Loucy (cell line): Measurements from ENCODE around the gene FAM240A.

Source experiments
- H2AFZ ChIP-seq: fragments of 200-600 bp; sonication (generic); 2 replicates; pipeline ENCODE4 v1.6.0; 2016; ENCODE audit warnings: antibody characterized with exemption, mild to moderate bottlenecking, low read length, moderate library complexity
- H3F3A ChIP-seq: fragments of 200-600 bp; 2 replicates; pipeline ENCODE4 v1.6.0; 2016; ENCODE audit warnings: antibody characterized with exemption, low read depth, mild to moderate bottlenecking
- H3K27me3 ChIP-seq: fragments of 200-600 bp; sonication (generic); 2 replicates; pipeline ENCODE4 v1.6.1; 2014; ENCODE audit warnings: low read length, mild to moderate bottlenecking; ENCODE audit not compliant: insufficient read depth, poor library complexity, severe bottlenecking
- H3K36me3 ChIP-seq: fragments of 200-600 bp; sonication (generic); 2 replicates; pipeline ENCODE4 v1.6.1; 2016; ENCODE audit warnings: low read length; ENCODE audit not compliant: insufficient read depth
- H3K4me1 ChIP-seq: fragments of 200-600 bp; sonication (generic); 2 replicates; pipeline ENCODE4 v1.5.1; 2014; ENCODE audit warnings: low read length, mild to moderate bottlenecking; ENCODE audit not compliant: insufficient read depth, poor library complexity, severe bottlenecking
- H3K4me2 ChIP-seq: fragments of 200-600 bp; sonication (generic); 2 replicates; pipeline ENCODE4 v1.6.0; 2014; ENCODE audit warnings: antibody characterized with exemption, low read length, low read depth, mild to moderate bottlenecking; ENCODE audit not compliant: poor library complexity, severe bottlenecking
- H3K4me3 ChIP-seq: fragments of 200-600 bp; sonication (generic); 2 replicates; pipeline ENCODE4 v1.5.1; 2014; ENCODE audit warnings: low read length, mild to moderate bottlenecking, mixed read lengths; ENCODE audit not compliant: poor library complexity, severe bottlenecking
- H3K79me2 ChIP-seq: fragments of 200-600 bp; sonication (generic); 2 replicates; pipeline ENCODE4 v1.6.1; 2014; ENCODE audit warnings: low read length; ENCODE audit not compliant: insufficient read depth
- H3K9ac ChIP-seq: fragments of 200-600 bp; sonication (generic); 2 replicates; pipeline ENCODE4 v1.6.0; 2014; ENCODE audit warnings: mild to moderate bottlenecking, low read depth, low read length, moderate library complexity; ENCODE audit not compliant: poor library complexity, severe bottlenecking
- H3K9me2 ChIP-seq: fragments of 200-600 bp; sonication (generic); replicated peaks from 2 replicates; pipeline ENCODE4 v1.6.1; 2016; ENCODE audit warnings: low read depth, low read length, mixed read lengths
- H3K9me3 ChIP-seq: fragments of 200-600 bp; sonication (generic); 2 replicates; pipeline ENCODE4 v1.6.1; 2014; ENCODE audit warnings: mild to moderate bottlenecking, antibody characterized with exemption, low read length, low read depth; ENCODE audit not compliant: insufficient read depth
- H4K20me1 ChIP-seq: fragments of 200-600 bp; sonication (generic); 2 replicates; pipeline ENCODE4 v1.6.0; 2014; ENCODE audit warnings: antibody characterized with exemption, low read length, mild to moderate bottlenecking; ENCODE audit not compliant: insufficient read depth, poor library complexity, severe bottlenecking
- EZH2phosphoT487 ChIP-seq: fragments of 200-600 bp; IDR thresholded peaks from 2 replicates; pipeline ENCODE4 v1.6.1; 2018; ENCODE audit warnings: antibody characterized with exemption, mild to moderate bottlenecking, moderate library complexity, borderline replicate concordance
- TF ChIP-seq, protein P1 (sequence below): fragments of 200-600 bp; sonication (generic); conservative IDR thresholded peaks from 2 replicates; pipeline ENCODE4 v1.5.1; 2014; ENCODE audit warnings: mild to moderate bottlenecking, antibody characterized with exemption, low read length

FAM240A gene

GRCh38 chr3:46612324-46612723 is at the start of gene FAM240A:
Gene FAM240A (plus strand): TSS chr3:46612525. CDS start chr3:46612684, 159 bp downstream.
- no peak for TF ChIP-seq EZH2phosphoT487
- TF ChIP-seq, protein P1, sequence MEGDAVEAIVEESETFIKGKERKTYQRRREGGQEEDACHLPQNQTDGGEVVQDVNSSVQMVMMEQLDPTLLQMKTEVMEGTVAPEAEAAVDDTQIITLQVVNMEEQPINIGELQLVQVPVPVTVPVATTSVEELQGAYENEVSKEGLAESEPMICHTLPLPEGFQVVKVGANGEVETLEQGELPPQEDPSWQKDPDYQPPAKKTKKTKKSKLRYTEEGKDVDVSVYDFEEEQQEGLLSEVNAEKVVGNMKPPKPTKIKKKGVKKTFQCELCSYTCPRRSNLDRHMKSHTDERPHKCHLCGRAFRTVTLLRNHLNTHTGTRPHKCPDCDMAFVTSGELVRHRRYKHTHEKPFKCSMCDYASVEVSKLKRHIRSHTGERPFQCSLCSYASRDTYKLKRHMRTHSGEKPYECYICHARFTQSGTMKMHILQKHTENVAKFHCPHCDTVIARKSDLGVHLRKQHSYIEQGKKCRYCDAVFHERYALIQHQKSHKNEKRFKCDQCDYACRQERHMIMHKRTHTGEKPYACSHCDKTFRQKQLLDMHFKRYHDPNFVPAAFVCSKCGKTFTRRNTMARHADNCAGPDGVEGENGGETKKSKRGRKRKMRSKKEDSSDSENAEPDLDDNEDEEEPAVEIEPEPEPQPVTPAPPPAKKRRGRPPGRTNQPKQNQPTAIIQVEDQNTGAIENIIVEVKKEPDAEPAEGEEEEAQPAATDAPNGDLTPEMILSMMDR = no peak
- H2AFZ ChIP-seq = no peak within 1 kb of the TSS
- no peaks in the 10 kb centered on the region for H3K9me2 ChIP-seq
- no peak within 1 kb of the TSS for H3K4me3 ChIP-seq
- H3K9me3 ChIP-seq = no peaks in the 10 kb centered on the region
- H3K27me3 ChIP-seq = no peaks in the 10 kb centered on the region
- no peak within 1 kb of the TSS for H3K4me2 ChIP-seq
- H3K36me3 ChIP-seq = no peaks in the 10 kb centered on the region
- H3K79me2 ChIP-seq = no peaks in the 10 kb centered on the region
- H4K20me1 ChIP-seq = no peaks in the 10 kb centered on the region
- no peak within 1 kb of the TSS for H3K9ac ChIP-seq
- no peaks in the 10 kb centered on the region for H3K4me1 ChIP-seq
- no peaks in the 10 kb centered on the region for H3F3A ChIP-seq

GRCh38 chr3:46564190-46565021 is 47.9 kb upstream of the FAM240A start:
- Histone ChIP-seq H3K4me1 (no peaks in the 10 kb centered on the region), H3K9me2 (no peaks in the 10 kb centered on the region), H3F3A (no peaks in the 10 kb centered on the region), H3K27me3 (no peaks in the 10 kb centered on the region), H3K36me3 (no peaks in the 10 kb centered on the region), H3K9me3 (no peaks in the 10 kb centered on the region), H2AFZ (no peak overlapping the region), H3K9ac (no peak overlapping the region), H3K4me2 (no peak overlapping the region), H3K4me3 (no peak overlapping the region), H4K20me1 (no peaks in the 10 kb centered on the region), H3K79me2 (no peaks in the 10 kb centered on the region)
- no peak for TF ChIP-seq EZH2phosphoT487
- TF ChIP-seq, protein P1 = no peak

DNA sequence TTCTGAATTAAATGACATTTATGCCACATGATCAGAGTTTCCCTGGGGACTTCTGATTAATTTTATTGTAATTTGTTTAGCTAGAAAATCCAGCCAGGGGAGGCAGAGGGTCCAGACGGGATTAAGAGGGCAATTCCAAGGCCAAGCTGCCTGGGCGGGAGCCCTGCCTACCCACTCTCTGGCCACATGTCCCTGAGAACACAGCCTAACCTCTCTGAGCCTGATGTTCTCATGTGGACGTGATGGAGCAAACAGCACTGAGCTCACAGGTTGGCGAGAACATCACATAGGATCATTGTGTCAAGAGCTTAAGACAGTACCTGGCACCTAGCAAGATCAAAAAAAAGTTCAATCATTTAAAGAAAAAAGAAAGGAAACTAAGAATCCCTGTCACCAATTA is 47.2 kb upstream of the FAM240A start:
- TF ChIP-seq, protein P1 = no peak
- no peak for TF ChIP-seq EZH2phosphoT487
- no peak overlapping the region for H3K9ac ChIP-seq
- no peak overlapping the region for H3K4me2 ChIP-seq
- H4K20me1 ChIP-seq = no peaks in the 10 kb centered on the region
- no peaks in the 10 kb centered on the region for H3K27me3 ChIP-seq
- no peaks in the 10 kb centered on the region for H3K9me3 ChIP-seq
- H3K9me2 ChIP-seq = no peaks in the 10 kb centered on the region
- no peaks in the 10 kb centered on the region for H3K4me1 ChIP-seq
- H3K79me2 ChIP-seq = no peaks in the 10 kb centered on the region
- no peak overlapping the region for H2AFZ ChIP-seq
- H3F3A ChIP-seq = no peaks in the 10 kb centered on the region
- H3K4me3 ChIP-seq = no peak overlapping the region
- H3K36me3 ChIP-seq = no peaks in the 10 kb centered on the region
